ENCODE data around the gene JAK1. TPM values are rescaled to one million over a fixed set of nuclear protein-coding genes. Genes with fewer than 3 reads are reported as not detected.
A peak's percentile ranks its signal among the peaks of the same experiment; 100 is the strongest.

The JAK1 gene
- total and polyA plus RNA-seq, 2 donors (not counting 3 experiments of a cell fraction or from before 2014, with no cell fraction given) = 68.8 to 177 TPM

DNA sequence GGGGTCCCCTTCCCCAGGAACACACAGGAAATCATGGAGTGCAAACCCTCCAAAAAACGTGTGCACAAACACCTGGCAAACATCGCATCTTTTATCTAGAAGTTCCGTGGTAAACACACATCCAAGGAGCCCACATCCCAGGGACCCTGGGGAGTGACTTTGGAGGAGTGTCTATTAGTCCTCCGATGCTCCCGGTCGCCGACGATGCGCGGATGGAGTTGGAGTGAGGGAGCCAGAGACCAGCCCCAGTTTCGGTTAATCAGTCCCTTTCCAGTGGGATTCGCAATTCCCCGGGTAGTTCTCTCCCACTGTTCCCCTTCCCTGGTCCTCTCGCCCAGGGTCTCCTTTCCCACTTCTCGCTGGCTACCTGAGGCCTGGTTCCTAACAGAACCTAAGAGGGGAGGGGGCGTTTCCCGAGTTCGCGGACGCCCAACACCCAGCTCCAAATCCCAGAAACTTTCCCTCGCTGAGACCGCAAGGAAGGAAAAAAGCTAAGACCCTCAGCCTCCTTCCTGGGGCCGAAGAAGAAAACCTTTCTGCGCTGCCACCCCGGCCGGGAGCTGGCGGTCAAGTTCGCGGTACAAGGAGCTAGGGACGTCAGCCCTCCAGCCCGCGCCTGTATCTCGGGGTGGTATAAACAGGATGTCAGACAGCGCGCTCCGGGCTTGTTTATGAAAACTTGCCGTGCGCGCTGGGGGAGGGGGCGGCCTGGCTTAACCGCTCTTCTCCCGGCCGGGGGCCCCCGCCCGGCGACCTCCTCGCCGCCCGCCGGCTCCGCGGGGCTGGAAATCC, 787 bp downstream of the JAK1 start:
- peak overlapping the region; percentile 92 for H3K27ac ChIP-seq (ENCODE audit: insufficient read depth, low read depth, low read length)
- POLR2A ChIA-PET = interaction anchor here (0.6 to 1.9 kb wide), 6 partner anchors 37 to 280 kb away, joined by 3 to 5 read pairs (median 3); no protein-coding TSS in a partner anchor
- H3K9ac ChIP-seq (replicated peaks; ENCODE audit: extremely low read depth, insufficient read depth, low read length) = peak overlapping the region; percentile 91
- FAIRE-seq (no peak), DNase-seq (ENCODE audit: low read depth, low spot score) (peak; percentile 71)
- H3K9me3 ChIP-seq (replicated peaks; ENCODE audit: control insufficient read depth, insufficient read depth, low read length) = no peaks in the 10 kb centered on the region
- BruUV-seq (replicated peaks) = TSS peak; percentile 48
- peak overlapping the region; percentile 79 to 94 (median 85) for H3K4me3 ChIP-seq (replicated peaks in 1 of 3; ENCODE audit: insufficient read depth in 1 of 3, low read depth in 1 of 3, low read length in 3 of 3)
- no peaks in the 10 kb centered on the region for H4K20me1 ChIP-seq (replicated peaks; ENCODE audit: control insufficient read depth, extremely low read depth, insufficient read depth, low read length)
- no peaks in the 10 kb centered on the region for H3K27me3 ChIP-seq (ENCODE audit: control insufficient read depth in 2 of 2, insufficient read depth in 2 of 2, low read length in 2 of 2)
- dilution Hi-C loops (cut with MboI; ENCODE audit: extremely low pct_ligation_motif_present, low sequenced_read_pairs) (no loop called here), intact Hi-C loops (cut with micrococcal nuclease) (loop anchor here (1.0 to 10.0 kb wide), 10 partner anchors 32 to 701 kb away; partner anchors contain the start of gene RAVER2)
- peak overlapping the region; percentile 20 for H2AFZ ChIP-seq (ENCODE audit: low read depth, low read length)
- no peaks in the 10 kb centered on the region for H3K9me1 ChIP-seq (replicated peaks; ENCODE audit: control insufficient read depth, extremely low read depth, insufficient read depth, low read length)
- TF ChIP-seq POLR2A (IDR thresholded peaks at IDR 0.05; ENCODE audit: low read depth, low read length) (no peak), EZH2 (IDR thresholded peaks at IDR 0.05; ENCODE audit: borderline replicate concordance, low read depth, low read length, severe bottlenecking) (no peak), FOS (IDR thresholded peaks at IDR 0.05; ENCODE audit: borderline replicate concordance, insufficient read depth, low read length) (no peak), POLR2AphosphoS5 (IDR thresholded peaks at IDR 0.05; ENCODE audit: insufficient read depth, low read depth, low read length) (no peak)
- TF ChIP-seq, protein P1, sequence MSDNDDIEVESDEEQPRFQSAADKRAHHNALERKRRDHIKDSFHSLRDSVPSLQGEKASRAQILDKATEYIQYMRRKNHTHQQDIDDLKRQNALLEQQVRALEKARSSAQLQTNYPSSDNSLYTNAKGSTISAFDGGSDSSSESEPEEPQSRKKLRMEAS (IDR thresholded peaks at IDR 0.05; ENCODE audit: insufficient read depth, insufficient read length) = no peak
- H3K79me2 ChIP-seq (ENCODE audit: control insufficient read depth, insufficient read depth, low read length) = peaks cover 56% of the 10 kb centered on the region
- no peaks in the 10 kb centered on the region for H3K36me3 ChIP-seq (ENCODE audit: control insufficient read depth in 2 of 2, extremely low read depth in 1 of 2, insufficient read depth in 2 of 2, low read length in 2 of 2)
- peak overlapping the region; percentile 95 for H3K4me2 ChIP-seq (ENCODE audit: insufficient read depth, low read length)
- CTCF ChIA-PET = interaction anchor here (0.9 to 2.2 kb wide), 14 partner anchors 12 to 722 kb away, joined by 3 to 11 read pairs (median 4); no protein-coding TSS in a partner anchor
- H3K4me1 ChIP-seq (ENCODE audit: control insufficient read depth, extremely low read depth, insufficient read depth, low read length) = peaks cover 34% of the 10 kb centered on the region

DNA sequence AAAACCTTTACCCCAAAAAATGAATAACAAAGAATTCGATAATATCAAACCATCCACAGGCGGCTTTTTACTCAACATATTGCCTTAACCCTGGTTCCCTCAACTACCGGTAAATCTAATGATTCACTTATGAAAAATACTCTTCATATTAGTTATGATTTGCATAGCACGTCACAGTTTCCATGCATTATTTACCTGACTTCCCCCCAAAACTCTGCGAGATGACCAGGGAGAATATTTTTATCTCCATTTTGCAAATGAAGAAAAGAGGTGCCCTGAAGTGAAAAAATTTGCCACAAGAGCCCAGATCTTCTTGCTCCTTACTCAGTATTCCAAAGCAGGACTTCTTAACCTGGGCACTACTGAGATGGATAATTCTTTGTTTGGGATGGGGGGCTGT, 2.9 kb downstream of the JAK1 start:
- no peaks in the 10 kb centered on the region for H3K9me3 ChIP-seq (replicated peaks; ENCODE audit: control insufficient read depth, insufficient read depth, low read length)
- no peak overlapping the region for H2AFZ ChIP-seq (ENCODE audit: low read depth, low read length)
- CTCF ChIA-PET = interaction anchor here (2.2 kb wide), 1 partner anchor 14 kb away, joined by 7 read pairs; no protein-coding TSS in a partner anchor
- BruUV-seq (replicated peaks) = no TSS peak
- dilution Hi-C loops (cut with MboI; ENCODE audit: extremely low pct_ligation_motif_present, low sequenced_read_pairs) (no loop called here), intact Hi-C loops (cut with micrococcal nuclease) (loop anchor here (2.0 to 10.0 kb wide), 2 partner anchors 127 to 699 kb away; no protein-coding TSS in a partner anchor)
- no peaks in the 10 kb centered on the region for H4K20me1 ChIP-seq (replicated peaks; ENCODE audit: control insufficient read depth, extremely low read depth, insufficient read depth, low read length)
- H3K9ac ChIP-seq (replicated peaks; ENCODE audit: extremely low read depth, insufficient read depth, low read length) = no peak overlapping the region
- no peak overlapping the region for H3K27ac ChIP-seq (ENCODE audit: insufficient read depth, low read depth, low read length)
- no peaks in the 10 kb centered on the region for H3K9me1 ChIP-seq (replicated peaks; ENCODE audit: control insufficient read depth, extremely low read depth, insufficient read depth, low read length)
- H3K79me2 ChIP-seq (ENCODE audit: control insufficient read depth, insufficient read depth, low read length) = peaks cover 77% of the 10 kb centered on the region
- H3K27me3 ChIP-seq (ENCODE audit: control insufficient read depth in 2 of 2, insufficient read depth in 2 of 2, low read length in 2 of 2) = no peaks in the 10 kb centered on the region
- FAIRE-seq = no peak
- H3K4me1 ChIP-seq (ENCODE audit: control insufficient read depth, extremely low read depth, insufficient read depth, low read length) = peaks cover 34% of the 10 kb centered on the region
- TF ChIP-seq FOS (IDR thresholded peaks at IDR 0.05; ENCODE audit: borderline replicate concordance, insufficient read depth, low read length) (no peak), POLR2AphosphoS5 (IDR thresholded peaks at IDR 0.05; ENCODE audit: insufficient read depth, low read depth, low read length) (no peak), MYC (IDR thresholded peaks at IDR 0.05; ENCODE audit: low read depth, low read length) (no peak), EZH2 (IDR thresholded peaks at IDR 0.05; ENCODE audit: borderline replicate concordance, low read depth, low read length, severe bottlenecking) (no peak), JUN (IDR thresholded peaks at IDR 0.05; ENCODE audit: borderline replicate concordance, insufficient read depth, insufficient read length, low read depth) (no peak), POLR2A (IDR thresholded peaks at IDR 0.05; ENCODE audit: low read depth, low read length) (no peak), GATA2 (IDR thresholded peaks at IDR 0.05; ENCODE audit: insufficient read depth, insufficient read length, low read depth, low read length) (no peak)
- TF ChIP-seq, protein P1 (IDR thresholded peaks at IDR 0.05; ENCODE audit: insufficient read depth, insufficient read length) = no peak
- TF ChIP-seq, protein P2, sequence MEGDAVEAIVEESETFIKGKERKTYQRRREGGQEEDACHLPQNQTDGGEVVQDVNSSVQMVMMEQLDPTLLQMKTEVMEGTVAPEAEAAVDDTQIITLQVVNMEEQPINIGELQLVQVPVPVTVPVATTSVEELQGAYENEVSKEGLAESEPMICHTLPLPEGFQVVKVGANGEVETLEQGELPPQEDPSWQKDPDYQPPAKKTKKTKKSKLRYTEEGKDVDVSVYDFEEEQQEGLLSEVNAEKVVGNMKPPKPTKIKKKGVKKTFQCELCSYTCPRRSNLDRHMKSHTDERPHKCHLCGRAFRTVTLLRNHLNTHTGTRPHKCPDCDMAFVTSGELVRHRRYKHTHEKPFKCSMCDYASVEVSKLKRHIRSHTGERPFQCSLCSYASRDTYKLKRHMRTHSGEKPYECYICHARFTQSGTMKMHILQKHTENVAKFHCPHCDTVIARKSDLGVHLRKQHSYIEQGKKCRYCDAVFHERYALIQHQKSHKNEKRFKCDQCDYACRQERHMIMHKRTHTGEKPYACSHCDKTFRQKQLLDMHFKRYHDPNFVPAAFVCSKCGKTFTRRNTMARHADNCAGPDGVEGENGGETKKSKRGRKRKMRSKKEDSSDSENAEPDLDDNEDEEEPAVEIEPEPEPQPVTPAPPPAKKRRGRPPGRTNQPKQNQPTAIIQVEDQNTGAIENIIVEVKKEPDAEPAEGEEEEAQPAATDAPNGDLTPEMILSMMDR (IDR thresholded peaks at IDR 0.05; ENCODE audit: extremely low read depth in 1 of 2, insufficient read depth in 1 of 2, low read depth in 1 of 2, low read length in 2 of 2) = no peak
- H3K36me3 ChIP-seq (ENCODE audit: control insufficient read depth in 2 of 2, extremely low read depth in 1 of 2, insufficient read depth in 2 of 2, low read length in 2 of 2) = no peaks in the 10 kb centered on the region
- no peak overlapping the region for H3K4me3 ChIP-seq (replicated peaks in 1 of 3; ENCODE audit: insufficient read depth in 1 of 3, low read depth in 1 of 3, low read length in 3 of 3)
- H3K4me2 ChIP-seq (ENCODE audit: insufficient read depth, low read length) = peak overlapping the region; percentile 95
- no peak for DNase-seq (ENCODE audit: low read depth, low spot score)
- POLR2A ChIA-PET = no interaction called here

Data from endothelial cell of umbilical vein (primary cell).